ENCODE results near the gene UNC119.

DNA sequence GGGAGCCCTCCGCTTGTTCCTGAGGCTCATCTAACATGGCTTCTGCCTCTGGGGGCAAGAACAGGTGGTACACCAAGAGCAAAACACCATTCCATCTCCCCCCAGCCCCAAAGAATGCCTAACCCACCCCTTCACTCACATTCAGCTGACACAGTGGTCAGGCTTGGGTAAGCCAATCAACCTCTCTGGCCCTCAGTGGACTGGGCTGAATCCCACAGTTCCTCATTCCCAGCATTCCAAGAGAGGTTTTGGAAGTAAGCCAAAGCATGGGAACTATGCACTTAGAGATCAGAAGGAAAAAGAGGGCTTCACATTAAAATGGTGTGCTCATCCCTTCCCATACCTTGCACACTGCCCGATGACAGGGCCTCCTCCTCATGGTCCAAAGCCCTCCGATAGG, 11.1 kb upstream of the UNC119 start:
- TF ChIP-seq FOXA1 (IDR thresholded peaks at IDR 0.05) (no peak), GABPA (IDR thresholded peaks at IDR 0.05 in 1 of 2, conservative IDR thresholded peaks at IDR 0.05 in 1 of 2) (no peak), SP1 (IDR thresholded peaks at IDR 0.05) (no peak)
- TF ChIP-seq, protein P1, sequence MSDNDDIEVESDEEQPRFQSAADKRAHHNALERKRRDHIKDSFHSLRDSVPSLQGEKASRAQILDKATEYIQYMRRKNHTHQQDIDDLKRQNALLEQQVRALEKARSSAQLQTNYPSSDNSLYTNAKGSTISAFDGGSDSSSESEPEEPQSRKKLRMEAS (IDR thresholded peaks at IDR 0.05): no peak
- TF ChIP-seq, protein P2, sequence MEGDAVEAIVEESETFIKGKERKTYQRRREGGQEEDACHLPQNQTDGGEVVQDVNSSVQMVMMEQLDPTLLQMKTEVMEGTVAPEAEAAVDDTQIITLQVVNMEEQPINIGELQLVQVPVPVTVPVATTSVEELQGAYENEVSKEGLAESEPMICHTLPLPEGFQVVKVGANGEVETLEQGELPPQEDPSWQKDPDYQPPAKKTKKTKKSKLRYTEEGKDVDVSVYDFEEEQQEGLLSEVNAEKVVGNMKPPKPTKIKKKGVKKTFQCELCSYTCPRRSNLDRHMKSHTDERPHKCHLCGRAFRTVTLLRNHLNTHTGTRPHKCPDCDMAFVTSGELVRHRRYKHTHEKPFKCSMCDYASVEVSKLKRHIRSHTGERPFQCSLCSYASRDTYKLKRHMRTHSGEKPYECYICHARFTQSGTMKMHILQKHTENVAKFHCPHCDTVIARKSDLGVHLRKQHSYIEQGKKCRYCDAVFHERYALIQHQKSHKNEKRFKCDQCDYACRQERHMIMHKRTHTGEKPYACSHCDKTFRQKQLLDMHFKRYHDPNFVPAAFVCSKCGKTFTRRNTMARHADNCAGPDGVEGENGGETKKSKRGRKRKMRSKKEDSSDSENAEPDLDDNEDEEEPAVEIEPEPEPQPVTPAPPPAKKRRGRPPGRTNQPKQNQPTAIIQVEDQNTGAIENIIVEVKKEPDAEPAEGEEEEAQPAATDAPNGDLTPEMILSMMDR (IDR thresholded peaks at IDR 0.05; ENCODE audit: low read depth, low read length, missing input control): no peak
- TF ChIP-seq, protein P3, sequence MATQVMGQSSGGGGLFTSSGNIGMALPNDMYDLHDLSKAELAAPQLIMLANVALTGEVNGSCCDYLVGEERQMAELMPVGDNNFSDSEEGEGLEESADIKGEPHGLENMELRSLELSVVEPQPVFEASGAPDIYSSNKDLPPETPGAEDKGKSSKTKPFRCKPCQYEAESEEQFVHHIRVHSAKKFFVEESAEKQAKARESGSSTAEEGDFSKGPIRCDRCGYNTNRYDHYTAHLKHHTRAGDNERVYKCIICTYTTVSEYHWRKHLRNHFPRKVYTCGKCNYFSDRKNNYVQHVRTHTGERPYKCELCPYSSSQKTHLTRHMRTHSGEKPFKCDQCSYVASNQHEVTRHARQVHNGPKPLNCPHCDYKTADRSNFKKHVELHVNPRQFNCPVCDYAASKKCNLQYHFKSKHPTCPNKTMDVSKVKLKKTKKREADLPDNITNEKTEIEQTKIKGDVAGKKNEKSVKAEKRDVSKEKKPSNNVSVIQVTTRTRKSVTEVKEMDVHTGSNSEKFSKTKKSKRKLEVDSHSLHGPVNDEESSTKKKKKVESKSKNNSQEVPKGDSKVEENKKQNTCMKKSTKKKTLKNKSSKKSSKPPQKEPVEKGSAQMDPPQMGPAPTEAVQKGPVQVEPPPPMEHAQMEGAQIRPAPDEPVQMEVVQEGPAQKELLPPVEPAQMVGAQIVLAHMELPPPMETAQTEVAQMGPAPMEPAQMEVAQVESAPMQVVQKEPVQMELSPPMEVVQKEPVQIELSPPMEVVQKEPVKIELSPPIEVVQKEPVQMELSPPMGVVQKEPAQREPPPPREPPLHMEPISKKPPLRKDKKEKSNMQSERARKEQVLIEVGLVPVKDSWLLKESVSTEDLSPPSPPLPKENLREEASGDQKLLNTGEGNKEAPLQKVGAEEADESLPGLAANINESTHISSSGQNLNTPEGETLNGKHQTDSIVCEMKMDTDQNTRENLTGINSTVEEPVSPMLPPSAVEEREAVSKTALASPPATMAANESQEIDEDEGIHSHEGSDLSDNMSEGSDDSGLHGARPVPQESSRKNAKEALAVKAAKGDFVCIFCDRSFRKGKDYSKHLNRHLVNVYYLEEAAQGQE (IDR thresholded peaks at IDR 0.05): no peak
